Endothelial cell (in vitro differentiated cells): Measurements from ENCODE around the gene CAPRIN1. TPM values are rescaled to one million over a fixed set of nuclear protein-coding genes. Genes with fewer than 3 reads are reported as not detected.

ENCODE experiments used
- DNase-seq: peaks from one replicate; pipeline ENCODE4 v3.0.0; 2021; ENCODE audit warnings: low spot score
- H3K27ac Mint-ChIP-seq: one replicate; pipeline ENCODE4 v1.8.0; 2021; ENCODE audit warnings: mixed read lengths, inconsistent platforms; ENCODE audit not compliant: unreplicated experiment
- H3K27me3 Mint-ChIP-seq: one replicate; pipeline ENCODE4 v1.8.0; 2021; ENCODE audit warnings: mild to moderate bottlenecking, moderate library complexity, mixed read lengths, inconsistent platforms; ENCODE audit not compliant: unreplicated experiment
- H3K36me3 Mint-ChIP-seq: one replicate; pipeline ENCODE4 v1.8.0; 2021; ENCODE audit warnings: mild to moderate bottlenecking, low read depth, mixed read lengths, inconsistent platforms; ENCODE audit not compliant: unreplicated experiment
- H3K4me1 Mint-ChIP-seq: one replicate; pipeline ENCODE4 v1.8.0; 2021; ENCODE audit warnings: mild to moderate bottlenecking, mixed read lengths, inconsistent platforms; ENCODE audit not compliant: unreplicated experiment
- H3K4me3 Mint-ChIP-seq: one replicate; pipeline ENCODE4 v1.8.0; 2021; ENCODE audit warnings: mild to moderate bottlenecking, mixed read lengths, inconsistent platforms; ENCODE audit not compliant: unreplicated experiment
- H3K9me3 Mint-ChIP-seq: one replicate; pipeline ENCODE4 v1.8.0; 2021; ENCODE audit warnings: mixed read lengths, inconsistent platforms; ENCODE audit not compliant: unreplicated experiment
- CTCF ChIP-seq: fragments of 200-600 bp; sonication (generic); IDR thresholded peaks from one replicate; pipeline ENCODE4 v1.5.0; 2021; ENCODE audit warnings: antibody characterized with exemption; ENCODE audit not compliant: unreplicated experiment
- total RNA-seq: library from RNA; stranded (reverse); fragmentation: NEBNext Ultra II Directional; extraction: Animal tissue kit (Norgen Biotek cat#: 25700); gene quantifications from one replicate; pipeline ENCODE4 v1.2.1, GENCODE V29; 2021; ENCODE audit not compliant: unreplicated experiment

The CAPRIN1 gene
- total RNA-seq, 1 donor from 2014 or later: 257 TPM

DNA sequence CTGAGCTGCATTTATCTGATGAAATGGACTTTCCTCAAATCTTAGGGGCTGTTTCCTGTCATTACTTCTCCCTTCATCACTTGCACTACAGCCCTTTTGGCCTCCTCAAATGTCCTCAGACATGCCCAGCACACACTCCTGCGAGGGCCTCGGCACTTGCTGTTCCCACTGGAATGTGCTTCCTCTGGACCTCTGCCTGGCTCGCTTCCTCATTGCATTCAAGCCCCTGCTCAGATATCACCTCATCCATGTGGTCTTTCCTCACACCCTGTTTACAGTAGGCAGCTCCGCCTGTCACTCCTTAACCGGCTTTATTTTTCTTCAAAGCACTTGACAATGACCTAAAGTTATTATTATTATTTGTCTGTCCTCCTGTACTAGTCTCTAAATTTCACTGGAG is 62.9 kb downstream of the CAPRIN1 start:
- Mint-ChIP-seq H3K4me3 (no peak overlapping the region), H3K36me3 (peaks cover 42% of the 10 kb centered on the region), H3K27me3 (no peaks in the 10 kb centered on the region), H3K4me1 (no peaks in the 10 kb centered on the region), H3K27ac (no peak overlapping the region), H3K9me3 (no peaks in the 10 kb centered on the region)
- DNase-seq: no peak
- no peak for TF ChIP-seq CTCF

GRCh38 chr11:34120651-34121050 is 69.1 kb downstream of the CAPRIN1 start:
- Mint-ChIP-seq H3K36me3 (peaks cover 38% of the 10 kb centered on the region), H3K4me3 (no peak overlapping the region)

DNA sequence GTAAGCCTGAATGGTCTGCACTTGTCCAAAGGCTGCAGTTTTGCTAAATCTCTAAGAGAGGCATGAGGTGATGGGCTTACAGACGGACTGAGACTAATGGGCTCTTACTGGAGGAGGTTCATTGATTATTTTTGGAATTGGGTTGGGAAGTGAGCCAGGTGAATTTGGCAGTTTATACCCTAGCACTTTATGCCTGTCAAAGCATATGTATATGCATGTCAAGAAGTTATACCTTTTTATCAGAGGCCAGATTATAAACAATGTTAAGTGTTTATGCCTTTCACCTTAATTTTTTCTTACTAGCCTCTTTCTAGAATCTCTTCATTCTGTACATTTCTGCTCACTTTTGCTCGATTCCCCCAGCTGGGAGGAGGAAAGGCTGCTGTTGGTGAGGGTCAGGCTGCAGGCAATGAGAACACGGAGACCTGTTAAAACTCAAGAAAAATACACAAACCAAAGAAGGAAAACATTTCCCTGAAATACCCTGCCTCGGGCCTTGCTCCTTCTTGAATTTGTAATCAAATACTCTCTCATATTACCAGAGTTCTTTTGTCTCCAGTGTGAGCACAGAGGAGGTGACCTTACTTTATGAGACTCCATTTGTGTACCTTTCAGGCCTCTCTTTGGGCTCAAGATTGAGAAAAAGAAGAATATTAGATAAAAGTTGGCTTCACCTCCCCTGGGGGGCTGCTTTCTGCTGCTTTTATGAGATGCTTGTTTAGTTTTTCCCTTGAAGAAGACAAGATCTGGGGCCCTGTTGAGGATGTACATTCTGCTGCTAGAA is 73.5 kb downstream of the CAPRIN1 start:
- TF ChIP-seq CTCF: no peak
- no peak for DNase-seq
- Mint-ChIP-seq H3K4me3 (no peak overlapping the region), H3K27ac (no peak overlapping the region), H3K9me3 (no peaks in the 10 kb centered on the region), H3K4me1 (peaks cover 2% of the 10 kb centered on the region), H3K36me3 (peaks cover 37% of the 10 kb centered on the region), H3K27me3 (no peaks in the 10 kb centered on the region)

More at GRCh38 chr11:34120651-34121050, 69.1 kb downstream of the CAPRIN1 start:
- Mint-ChIP-seq H3K27me3 (no peaks in the 10 kb centered on the region), H3K27ac (no peak overlapping the region), H3K9me3 (no peaks in the 10 kb centered on the region), H3K4me1 (peaks cover 2% of the 10 kb centered on the region)
- no peak for DNase-seq
- no peak for TF ChIP-seq CTCF

GRCh38 chr11:34126959-34127848 is 75.7 kb downstream of the CAPRIN1 start:
- no peak for DNase-seq
- Mint-ChIP-seq H3K27me3 (no peaks in the 10 kb centered on the region), H3K36me3 (peaks cover 27% of the 10 kb centered on the region), H3K4me1 (peaks cover 9% of the 10 kb centered on the region), H3K9me3 (no peaks in the 10 kb centered on the region), H3K27ac (no peak overlapping the region), H3K4me3 (peak overlapping the region; percentile 9)
- no peak for TF ChIP-seq CTCF
